GM18517 (cell line): ENCODE data around the gene CFAP61.
"Not testable (repeated sequence)": the region's sequence is repeated elsewhere in the genome, so short reads cannot be mapped to it uniquely, and the experiment has no call there.

Experiments used
- ATAC-seq: cut with Tn5 transposase; IDR thresholded peaks from one replicate; pipeline ENCODE4 v1.9.1; 2021; ENCODE audit warnings: mild to moderate bottlenecking, moderate library complexity; ENCODE audit not compliant: unreplicated experiment

The CFAP61 gene

DNA sequence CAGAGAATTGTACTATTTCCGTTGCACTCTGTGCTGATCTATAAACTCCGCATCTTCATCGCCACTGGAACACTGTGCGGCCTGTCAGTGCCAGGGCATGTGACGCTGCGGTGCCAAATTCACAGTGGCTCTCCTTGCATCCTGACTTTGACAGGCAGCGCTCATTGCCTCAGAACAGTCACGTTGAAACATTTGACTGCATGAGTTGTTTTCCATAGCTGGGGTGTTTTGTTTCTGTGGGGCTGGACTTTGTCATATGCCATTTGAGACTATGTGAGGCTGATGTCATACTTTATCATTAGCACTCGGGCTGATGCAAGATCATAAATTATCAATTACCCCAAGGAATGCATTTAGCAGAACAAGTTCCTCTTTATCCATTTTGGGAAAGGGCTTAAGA lies 32.7 kb downstream of the CFAP61 start:
- no peak for ATAC-seq

DNA sequence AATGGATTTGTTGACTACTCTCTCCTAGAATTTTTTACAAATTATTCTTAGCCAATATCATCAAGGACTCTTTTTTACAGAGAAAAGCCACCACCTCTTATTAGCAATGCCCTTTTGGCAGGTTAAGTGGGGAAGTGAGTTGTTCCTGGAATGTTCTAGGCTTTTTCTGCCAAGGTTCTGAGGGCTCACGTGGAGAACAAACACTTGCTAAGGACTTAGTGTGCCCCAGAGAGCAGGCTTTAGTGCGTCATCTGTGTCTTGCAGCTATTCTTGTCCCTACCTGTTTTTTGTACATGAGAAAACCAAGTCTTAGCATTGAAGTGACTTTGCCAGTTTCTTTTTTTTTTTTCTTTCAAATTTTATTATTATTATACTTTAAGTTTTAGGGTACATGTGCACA lies 33.5 kb downstream of the CFAP61 start:
- no peak for ATAC-seq

DNA sequence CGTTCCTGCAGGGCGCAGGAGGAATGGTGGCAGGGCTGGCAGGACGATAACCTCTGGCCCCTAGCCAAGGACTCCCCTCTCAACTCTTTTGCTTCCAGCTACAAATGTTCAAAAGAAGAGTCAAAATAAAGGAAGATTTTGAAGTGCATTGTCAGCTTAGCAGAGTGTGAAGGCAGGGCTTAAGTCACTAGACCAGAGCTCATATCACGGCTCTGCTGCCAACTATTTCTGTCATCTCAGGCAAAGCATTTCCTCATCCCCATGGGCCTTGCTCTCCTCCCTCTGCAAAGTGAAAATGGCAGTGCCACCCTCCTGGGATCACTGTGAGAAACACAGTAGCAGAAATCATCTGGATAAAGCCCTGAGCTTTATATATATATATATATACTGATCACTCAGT lies 36.7 kb downstream of the CFAP61 start:
- ATAC-seq: no peak

DNA sequence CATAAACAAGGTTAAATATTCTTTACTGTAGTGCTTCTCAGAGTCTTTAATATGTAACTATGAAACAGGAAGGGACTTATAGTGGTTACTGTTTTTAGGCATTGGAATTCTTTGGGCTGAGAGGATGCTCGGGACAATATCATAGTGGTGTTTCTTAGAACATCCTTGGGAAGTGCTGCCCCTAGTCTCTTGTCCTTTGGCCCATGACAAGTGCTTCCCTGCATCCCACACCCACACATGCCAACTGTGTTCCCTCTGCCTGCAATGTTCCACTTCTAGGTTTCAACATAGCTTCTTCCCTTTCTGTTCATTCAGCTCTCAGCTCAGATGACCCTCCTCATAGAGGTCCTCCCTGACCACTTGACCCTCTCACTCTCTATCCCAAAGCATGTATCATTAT lies 37.6 kb downstream of the CFAP61 start:
- ATAC-seq: no peak

DNA sequence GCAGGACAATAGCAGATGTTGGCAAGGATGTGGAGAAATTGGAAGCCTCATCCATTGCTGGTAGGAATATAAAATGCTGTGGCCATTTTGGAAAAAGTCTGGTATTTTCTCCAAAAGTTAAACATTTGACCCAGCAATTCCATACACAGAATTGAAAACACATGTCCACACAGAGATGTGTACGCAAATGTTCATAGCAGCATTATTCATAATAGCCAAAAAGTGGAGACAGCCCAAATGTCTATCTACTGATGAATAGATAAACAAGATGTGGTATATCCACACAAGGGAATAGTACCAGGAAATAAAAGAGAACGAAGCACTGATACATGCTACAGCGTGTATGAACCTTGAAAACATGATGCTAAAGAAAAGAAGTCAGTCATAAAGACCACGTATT lies 40.5 kb downstream of the CFAP61 start:
- no peak for ATAC-seq

DNA sequence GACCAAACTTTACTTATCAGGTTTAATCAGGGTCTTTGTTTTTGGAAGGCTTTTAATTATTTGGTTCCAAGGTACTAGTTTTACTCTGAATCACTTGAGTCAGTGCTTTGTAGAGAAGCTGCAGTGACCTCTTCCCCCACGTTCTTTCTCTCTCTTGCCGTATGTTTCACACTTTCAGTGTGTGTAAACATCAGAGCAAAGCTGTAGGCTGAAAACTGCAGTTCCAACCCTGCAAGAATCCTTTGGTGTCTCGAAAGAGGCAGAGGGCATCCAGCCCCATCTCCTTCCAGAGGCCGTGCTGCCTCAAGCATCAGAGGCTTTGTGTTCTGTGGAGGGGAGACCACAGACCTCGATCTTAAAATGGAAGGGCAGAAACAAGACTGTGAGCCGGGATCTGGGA lies 42.1 kb downstream of the CFAP61 start:
- no peak for ATAC-seq

DNA sequence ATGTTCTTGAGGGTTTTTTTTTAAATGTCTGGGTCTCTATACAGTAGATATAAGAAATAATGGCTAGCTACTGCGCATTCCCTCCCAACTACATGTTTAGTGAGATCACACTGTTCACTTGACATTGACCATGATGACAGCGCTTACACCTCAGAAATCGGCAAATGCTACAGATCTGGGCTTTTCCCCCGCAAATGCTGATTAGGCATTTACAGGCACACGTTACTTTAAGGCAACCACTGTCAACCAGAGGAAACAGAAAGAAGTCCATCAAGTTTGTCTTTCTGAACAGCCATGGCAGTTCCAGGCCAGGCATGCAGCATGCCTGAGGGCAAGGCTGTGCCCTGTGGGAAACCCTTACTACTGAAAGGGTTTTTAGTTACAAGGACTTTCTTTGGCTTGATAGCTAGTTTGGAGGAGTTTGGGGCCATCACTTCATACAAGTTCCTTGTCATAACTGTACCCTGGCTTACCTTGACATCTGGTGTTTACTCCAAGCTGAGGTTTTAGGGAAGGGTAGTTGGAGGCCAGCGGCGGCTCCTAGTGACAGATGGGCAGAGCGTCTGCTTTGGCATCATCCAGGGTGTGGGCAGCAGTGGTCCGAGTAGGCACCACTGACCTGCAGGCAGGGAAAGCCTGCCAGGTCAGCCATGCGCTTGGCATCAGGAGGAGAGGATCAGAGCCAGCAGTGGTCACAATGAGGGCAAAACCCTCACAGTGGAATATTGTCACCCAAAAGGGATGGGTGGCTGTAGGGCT lies 43.0 kb downstream of the CFAP61 start:
- no peak for ATAC-seq

DNA sequence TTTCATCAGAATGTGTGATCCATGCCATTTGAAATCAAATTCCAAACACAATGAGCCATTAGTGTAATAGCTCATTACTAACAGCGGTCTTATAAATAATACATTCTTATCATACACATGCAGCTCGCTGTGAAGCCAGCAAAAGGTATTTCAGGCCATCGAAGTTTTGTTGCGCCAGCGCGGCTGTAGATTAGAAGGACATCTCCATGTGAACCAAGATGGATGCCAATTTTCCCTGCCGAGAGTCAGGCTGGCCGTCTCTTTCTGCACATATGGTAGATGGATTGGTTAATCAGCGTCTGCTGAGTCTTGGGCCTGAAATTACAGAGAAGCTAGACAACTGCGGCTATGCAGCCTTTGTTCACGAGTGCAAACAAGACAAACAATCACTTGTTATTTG lies 44.1 kb downstream of the CFAP61 start:
- no peak for ATAC-seq

DNA sequence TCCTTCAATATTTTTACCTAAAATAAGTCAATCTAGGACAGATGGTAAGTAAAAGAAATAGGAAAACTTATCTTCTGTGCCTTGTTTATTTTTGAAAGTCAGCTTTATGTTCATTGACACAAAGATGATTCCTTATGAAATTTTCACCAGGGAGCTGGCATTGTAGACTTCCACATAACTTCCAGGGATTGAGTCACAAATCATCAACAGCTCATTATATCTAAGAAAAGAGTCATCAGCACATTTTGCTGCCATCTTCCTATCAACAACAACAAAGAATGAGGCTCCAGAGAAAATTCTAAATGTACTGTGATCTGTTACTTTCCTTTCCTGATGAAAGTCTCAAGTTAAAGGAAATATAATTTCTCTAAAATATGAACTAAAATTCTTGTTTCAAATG lies 48.5 kb downstream of the CFAP61 start:
- no peak for ATAC-seq

DNA sequence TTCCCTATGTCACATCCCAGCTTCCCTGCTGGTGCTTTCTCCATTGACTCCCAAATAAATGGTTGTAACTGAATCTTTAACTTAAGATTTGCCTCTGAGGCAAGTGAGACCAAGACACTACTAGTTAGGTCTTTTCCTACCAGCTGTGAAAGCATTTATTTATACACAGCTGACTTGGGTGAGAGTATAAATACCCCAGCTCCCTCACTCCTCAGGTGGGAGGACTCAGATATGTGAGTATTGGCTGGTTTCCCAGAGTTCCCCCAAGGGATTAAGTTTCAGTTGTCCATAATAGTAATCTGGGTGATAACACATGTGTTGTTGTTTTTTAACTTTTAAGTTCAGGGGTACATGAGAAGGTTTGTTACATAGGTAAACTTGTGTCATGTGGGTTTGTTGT lies 49.8 kb downstream of the CFAP61 start:
- ATAC-seq: no peak

DNA sequence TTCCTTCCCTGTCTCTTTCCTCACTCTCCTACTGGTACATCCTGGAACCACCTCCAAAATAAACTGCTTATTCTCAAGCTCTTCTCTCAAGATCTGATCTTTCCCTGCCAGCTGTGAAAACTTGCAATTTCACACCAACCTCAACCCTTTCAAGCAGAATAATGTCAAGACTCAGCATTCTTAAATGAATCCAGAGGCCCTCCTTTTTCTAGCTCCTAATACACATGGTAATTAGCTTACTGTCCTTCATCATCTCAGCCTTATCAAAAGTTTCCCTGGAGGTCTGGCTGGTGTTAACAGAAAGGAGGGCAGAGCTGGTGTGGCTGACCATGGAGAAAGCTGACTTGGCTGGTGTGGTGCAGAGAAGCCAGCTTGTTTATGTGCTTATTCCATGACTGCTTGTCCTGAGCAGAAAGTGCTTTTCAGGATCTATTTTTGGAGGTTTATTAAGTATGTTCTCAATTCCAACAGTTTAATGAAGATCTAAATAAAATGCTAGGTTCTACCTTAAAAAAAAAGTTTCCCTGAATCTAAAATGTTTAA lies 50.5 kb downstream of the CFAP61 start:
- no peak for ATAC-seq

DNA sequence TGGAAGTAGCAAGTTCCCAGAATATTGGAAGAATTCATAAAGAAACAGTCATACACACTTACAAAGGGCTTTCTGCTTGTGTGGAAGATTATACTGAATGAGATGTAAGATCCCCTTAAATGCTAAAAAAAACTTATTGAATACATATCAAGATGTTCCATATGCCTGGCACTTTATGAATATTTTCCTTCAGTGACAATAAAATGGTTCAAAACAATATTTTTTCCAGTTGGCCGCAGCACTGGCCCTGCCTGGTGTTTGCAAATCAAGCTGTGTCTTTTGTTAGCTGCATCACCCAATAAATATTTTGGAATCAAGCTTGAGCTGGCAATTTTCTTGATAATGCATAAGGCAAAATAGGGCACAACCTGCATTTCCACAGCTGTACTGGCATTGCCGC lies 51.2 kb downstream of the CFAP61 start:
- ATAC-seq: no peak

DNA sequence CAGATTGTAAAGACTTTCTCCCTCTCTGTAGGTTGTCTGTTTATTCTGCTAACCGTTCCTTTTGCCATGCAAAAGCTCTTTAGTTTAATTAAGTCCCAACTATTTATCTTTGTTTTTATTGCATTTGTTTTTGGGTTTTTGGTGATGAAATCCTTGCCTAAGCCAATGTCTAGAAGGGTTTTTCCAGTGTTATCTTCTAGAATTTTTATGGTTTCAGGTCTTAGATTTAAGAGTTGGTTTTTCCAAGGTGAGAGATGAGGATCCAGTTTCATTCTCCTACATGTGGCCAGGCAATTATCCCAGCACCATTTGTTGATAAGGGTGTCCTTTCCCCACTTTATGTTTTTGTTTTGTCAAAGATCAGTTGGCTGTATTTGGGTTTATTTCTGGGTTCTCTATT lies 70.9 kb downstream of the CFAP61 start:
- not testable (repeated sequence) for ATAC-seq

DNA sequence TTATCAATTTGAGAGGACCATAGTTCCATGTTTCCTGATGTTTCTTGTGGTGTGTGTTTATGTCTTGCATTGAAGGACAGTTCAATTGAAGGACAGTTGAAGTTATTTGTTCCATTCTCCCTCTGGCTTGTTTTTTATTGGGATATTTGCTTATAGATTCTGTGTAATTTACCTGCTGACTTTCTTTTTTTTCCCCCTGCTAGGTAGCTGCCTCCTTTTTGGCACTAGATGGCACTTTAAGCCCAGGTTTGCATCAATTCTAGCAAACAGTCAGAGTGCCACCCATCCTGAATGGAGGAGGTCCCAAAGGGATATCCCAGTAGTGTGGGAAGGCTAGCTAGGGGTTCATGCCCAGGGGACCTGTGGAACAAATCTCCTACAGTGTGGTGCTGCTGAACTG lies 78.1 kb downstream of the CFAP61 start:
- ATAC-seq: no peak

DNA sequence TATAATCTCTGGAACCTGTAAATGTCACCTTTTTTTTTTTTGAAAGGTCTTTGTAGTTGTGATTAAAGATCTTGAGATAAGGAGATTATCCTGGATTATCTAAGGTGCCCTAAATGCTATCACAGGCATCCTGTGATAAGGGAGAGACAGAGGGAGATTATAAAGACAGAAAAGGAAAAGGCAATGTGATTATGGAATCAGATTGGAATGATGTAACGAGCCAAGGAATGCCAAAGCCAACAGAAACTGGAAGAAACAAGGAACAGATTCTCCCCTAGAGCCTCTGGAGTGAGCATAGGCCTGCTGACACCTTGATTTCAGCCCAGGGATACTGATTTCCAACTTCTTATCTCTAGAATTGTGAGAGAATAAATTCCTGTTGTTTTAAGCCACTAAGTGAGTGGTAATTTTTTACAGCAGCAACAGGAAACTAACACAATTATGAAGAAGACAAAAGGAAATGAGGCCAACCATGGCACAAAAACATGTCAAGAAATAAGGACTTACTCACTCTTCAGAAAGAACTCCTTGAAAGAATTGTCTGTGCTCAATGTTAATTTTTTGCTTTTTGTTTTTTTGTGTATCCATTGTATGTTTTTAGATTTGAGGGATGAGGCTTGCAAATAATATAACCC lies 82.7 kb downstream of the CFAP61 start:
- no peak for ATAC-seq

DNA sequence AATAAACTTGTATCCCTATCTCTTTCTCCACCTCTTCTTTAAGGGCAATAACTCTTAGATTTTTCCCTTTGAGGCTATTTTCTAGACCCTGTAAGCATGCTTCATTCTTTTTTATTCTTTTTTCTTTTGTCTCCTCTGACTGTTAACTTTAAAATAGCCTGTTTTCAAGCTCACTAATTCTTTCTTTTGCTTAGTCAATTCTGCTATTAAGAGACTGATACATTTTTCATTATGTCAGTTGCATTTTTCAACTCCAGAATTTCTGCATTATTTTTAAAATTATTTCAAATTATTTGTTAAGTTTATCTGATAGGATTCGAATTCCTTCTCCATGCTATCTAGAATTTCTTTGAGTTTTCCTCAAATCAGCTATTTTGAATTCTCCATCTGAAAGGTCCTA lies 84.0 kb downstream of the CFAP61 start:
- ATAC-seq: no peak

DNA sequence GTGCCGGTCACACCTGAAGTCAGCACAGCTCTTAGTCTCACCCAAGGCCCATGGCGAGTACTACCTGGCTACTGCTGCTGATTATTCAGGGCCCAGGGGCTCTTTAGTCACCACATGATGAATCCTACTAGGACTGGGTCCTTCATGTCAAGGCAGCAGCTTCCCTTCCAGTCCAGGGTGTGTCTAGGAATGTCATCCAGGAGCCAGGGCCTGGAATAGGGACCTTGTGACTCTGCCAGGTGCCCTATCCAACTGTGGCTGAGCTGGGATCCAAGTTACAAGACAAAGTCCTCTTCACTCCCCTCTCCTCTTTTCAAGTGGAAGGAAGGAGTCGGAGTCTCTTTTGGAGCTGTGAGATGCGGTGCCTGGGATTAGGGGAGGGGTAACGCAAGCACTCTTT lies 85.5 kb downstream of the CFAP61 start:
- no peak for ATAC-seq

DNA sequence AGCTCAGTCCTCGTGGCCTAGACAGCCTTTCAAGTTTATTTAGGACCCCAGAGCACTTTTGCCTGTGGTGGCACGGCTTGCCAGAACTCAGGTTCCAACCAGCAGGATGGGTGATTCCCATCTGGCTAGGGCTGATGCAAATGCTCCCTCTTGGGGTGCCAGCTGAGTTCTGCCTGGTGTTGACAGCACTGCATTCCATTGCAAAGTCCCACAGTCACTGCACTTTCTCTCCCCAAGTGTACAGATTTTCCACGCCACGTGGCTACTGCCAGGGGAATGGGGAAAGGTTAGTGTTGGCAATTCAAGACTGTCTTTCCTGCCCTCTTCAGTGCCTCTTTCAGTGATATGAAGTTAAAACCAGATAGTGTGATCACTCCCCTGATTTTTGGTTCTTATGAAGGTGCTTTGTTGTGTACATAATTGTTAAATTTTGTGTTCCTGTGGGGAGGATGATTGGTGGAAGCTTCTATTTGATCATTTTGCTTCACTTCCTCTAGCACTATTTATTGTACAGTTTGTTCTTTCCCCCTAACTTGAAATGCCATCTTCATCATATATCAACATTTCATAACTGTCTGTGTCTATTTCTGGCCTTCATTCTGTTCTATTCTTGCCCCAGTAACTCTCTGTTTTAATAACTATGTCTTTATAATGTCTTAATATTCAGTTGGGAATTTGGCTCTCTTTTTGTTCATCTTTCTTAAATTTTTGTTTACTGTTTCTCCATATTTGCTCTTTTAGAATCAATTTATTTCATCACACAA lies 86.2 kb downstream of the CFAP61 start:
- no peak for ATAC-seq

DNA sequence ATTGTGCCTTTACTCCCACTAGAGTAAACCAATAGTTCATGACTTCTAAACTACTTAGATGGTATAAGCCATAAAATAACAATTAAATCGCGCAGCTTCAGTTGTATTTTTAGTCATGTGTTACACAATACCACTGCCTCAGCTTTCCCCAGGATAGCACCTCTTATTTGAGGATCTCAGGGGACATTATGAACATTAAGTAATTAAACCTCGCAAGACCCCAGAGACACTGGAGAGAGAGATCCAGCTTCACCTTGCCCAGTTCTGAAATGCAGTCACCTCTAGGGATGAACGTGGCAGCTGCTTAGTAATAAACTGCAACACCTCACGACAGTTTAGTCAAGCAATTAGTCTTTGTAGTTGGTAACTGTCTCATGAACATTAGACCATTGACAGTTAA lies 87.1 kb downstream of the CFAP61 start:
- ATAC-seq: no peak

DNA sequence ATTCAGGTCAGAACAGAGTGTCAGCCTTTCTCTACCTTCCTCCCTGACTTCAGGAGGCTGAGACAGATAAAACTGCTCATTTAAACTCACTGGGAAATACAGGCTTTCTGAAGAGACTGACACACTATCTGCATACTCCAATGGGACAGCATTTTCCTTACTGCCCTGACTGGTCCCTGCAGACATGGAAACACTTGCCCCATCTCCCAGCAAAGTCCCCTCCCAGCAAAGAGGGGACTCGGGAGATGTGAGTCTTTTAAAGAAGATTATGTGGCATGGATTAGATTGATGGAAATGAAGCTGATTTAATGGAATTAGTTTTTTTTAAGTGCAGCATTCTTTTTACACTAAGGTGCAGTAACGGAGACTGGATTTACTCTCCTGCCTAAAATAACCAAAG lies 90.8 kb downstream of the CFAP61 start:
- ATAC-seq: no peak

DNA sequence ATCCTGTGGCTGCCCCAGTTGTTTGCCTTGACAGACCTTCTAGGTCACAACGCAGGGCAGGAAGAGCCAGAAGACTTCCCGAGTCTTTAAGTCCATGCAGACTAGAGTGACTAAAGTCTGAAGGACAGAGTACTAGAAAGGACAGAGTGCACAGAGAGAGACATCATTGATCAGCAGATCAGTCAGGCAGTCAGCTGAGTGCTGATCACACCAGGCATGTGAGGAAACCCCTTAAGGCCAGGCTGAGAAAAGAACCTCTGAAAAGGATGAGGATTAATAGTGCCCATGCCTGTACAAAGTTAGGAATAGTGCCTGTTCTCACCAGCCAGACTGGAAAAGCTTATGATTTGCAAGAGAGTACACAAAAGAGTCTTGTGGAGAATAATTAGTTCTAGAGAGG lies 91.3 kb downstream of the CFAP61 start:
- ATAC-seq: no peak

DNA sequence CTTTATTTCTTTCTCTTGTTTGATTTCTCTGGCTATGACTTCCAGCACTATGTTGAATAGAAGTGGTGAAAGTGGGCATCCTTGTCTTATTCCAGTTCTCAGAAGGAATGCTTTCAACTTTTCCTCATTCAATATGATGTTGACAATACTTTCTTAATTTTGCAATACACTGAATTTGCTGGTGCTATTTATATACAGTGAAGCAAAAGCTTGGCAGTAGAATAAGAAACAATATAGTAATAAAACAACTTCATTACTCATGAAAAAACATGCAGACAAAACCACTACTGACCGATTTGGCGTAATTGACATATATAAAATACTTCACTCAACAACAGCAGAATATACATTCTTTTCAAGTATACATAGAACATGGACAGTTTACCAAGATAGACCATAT lies 96.4 kb downstream of the CFAP61 start:
- no peak for ATAC-seq
